Parathyroid adenoma (tissue), 2 donors: Measurements from ENCODE around the gene SPEN.
"Not testable (repeated sequence)": the region's sequence is repeated elsewhere in the genome, so short reads cannot be mapped to it uniquely, and the experiment has no call there.

Experiments
- H2AFZ ChIP-seq: fragments of 300-600 bp; sonication (generic); one replicate; pipeline ENCODE4 v1.7.0; 2017; ENCODE audit warnings: antibody characterized with exemption, mild to moderate bottlenecking
- H3K27ac ChIP-seq: fragments of 300-600 bp; sonication (generic); one replicate; pipeline ENCODE4 v1.7.0; 2017
- H3K27me3 ChIP-seq: fragments of 300-600 bp; sonication (generic); one replicate; pipeline ENCODE4 v1.7.0; 2017; ENCODE audit warnings: low read length; ENCODE audit not compliant: control insufficient read depth, insufficient read depth
- H3K36me3 ChIP-seq: fragments of 300-600 bp; sonication (generic); one replicate; pipeline ENCODE4 v1.7.0; 2017; ENCODE audit warnings: low read length; ENCODE audit not compliant: control insufficient read depth, insufficient read depth
- H3K4me1 ChIP-seq: fragments of 300-600 bp; sonication (generic); one replicate; pipeline ENCODE4 v1.7.0; 2017; ENCODE audit warnings: control low read depth
- H3K4me2 ChIP-seq: fragments of 300-600 bp; sonication (generic); one replicate; pipeline ENCODE4 v1.7.0; 2017; ENCODE audit warnings: low read length
- H3K4me3 ChIP-seq: fragments of 300-600 bp; sonication (generic); one replicate; pipeline ENCODE4 v1.7.0; 2017; ENCODE audit warnings: low read depth, low read length
- H3K79me2 ChIP-seq: fragments of 300-600 bp; sonication (generic); one replicate; pipeline ENCODE4 v1.7.0; 2017; ENCODE audit warnings: control low read depth
- H3K9ac ChIP-seq: fragments of 300-600 bp; sonication (generic); one replicate; pipeline ENCODE4 v1.7.0; 2017; ENCODE audit warnings: mild to moderate bottlenecking
- H3K9me3 ChIP-seq: fragments of 300-600 bp; sonication (generic); one replicate; pipeline ENCODE4 v1.7.0; 2017; ENCODE audit warnings: low read length; ENCODE audit not compliant: control insufficient read depth
- CTCF ChIP-seq: fragments of 300-600 bp; sonication (generic); IDR thresholded peaks from one replicate; pipeline ENCODE4 v1.7.0; 2017; ENCODE audit warnings: antibody characterized with exemption, mild to moderate bottlenecking
- donor health status: primary hyperparathyroidism.

Gene SPEN

GRCh38 chr1:15886611-15887167, 39.2 kb downstream of the SPEN start:
- no peak overlapping the region for H3K9ac ChIP-seq
- H3K4me2 ChIP-seq = peak overlapping the region; percentile 75
- H3K9me3 ChIP-seq = no peaks in the 10 kb centered on the region

GRCh38 chr1:15892857-15893599, 45.5 kb downstream of the SPEN start:
- not testable (repeated sequence) for H3K27ac ChIP-seq, H2AFZ ChIP-seq, H3K4me1 ChIP-seq

More at GRCh38 chr1:15886611-15887167, 39.2 kb downstream of the SPEN start:
- H3K4me1 ChIP-seq = peaks cover 6% of the 10 kb centered on the region
- H3K4me3 ChIP-seq = peak overlapping the region; percentile 50
- H2AFZ ChIP-seq = no peak overlapping the region
- H3K79me2 ChIP-seq = peaks cover 38% of the 10 kb centered on the region
- no peaks in the 10 kb centered on the region for H3K36me3 ChIP-seq
- no peak for TF ChIP-seq CTCF
- no peaks in the 10 kb centered on the region for H3K27me3 ChIP-seq
- peak overlapping the region; percentile 92 for H3K27ac ChIP-seq

GRCh38 chr1:15895233-15895632, 47.7 kb downstream of the SPEN start:
- no peak overlapping the region for H3K27ac ChIP-seq
- no peak overlapping the region for H3K4me3 ChIP-seq
- no peaks in the 10 kb centered on the region for H3K9me3 ChIP-seq
- no peaks in the 10 kb centered on the region for H3K36me3 ChIP-seq
- no peaks in the 10 kb centered on the region for H3K27me3 ChIP-seq
- no peak for TF ChIP-seq CTCF
- no peak overlapping the region for H3K4me2 ChIP-seq
- no peaks in the 10 kb centered on the region for H3K4me1 ChIP-seq
- no peak overlapping the region for H3K9ac ChIP-seq
- peaks cover 50% of the 10 kb centered on the region for H3K79me2 ChIP-seq
- no peak overlapping the region for H2AFZ ChIP-seq

More at GRCh38 chr1:15892857-15893599, 45.5 kb downstream of the SPEN start:
- H3K36me3 ChIP-seq, H3K4me3 ChIP-seq, H3K9me3 ChIP-seq, H3K27me3 ChIP-seq, H3K9ac ChIP-seq, H3K4me2 ChIP-seq: not testable (repeated sequence)
- peaks cover 57% of the 10 kb centered on the region for H3K79me2 ChIP-seq

- not testable (repeated sequence) for H3K9ac ChIP-seq, H3K4me3 ChIP-seq, H3K4me2 ChIP-seq, H3K9me3 ChIP-seq, H3K27me3 ChIP-seq, H3K36me3 ChIP-seq, H3K4me1 ChIP-seq, H3K27ac ChIP-seq, H2AFZ ChIP-seq
- H3K79me2 ChIP-seq = peaks cover 39% of the 10 kb centered on the region
These were observed 49.5 kb downstream of the SPEN start for GRCh38 chr1:15896841-15897610.

- Histone ChIP-seq H3K4me3 (no peak overlapping the region), H3K79me2 (peaks cover 34% of the 10 kb centered on the region), H3K9ac (no peak overlapping the region), H3K9me3 (no peaks in the 10 kb centered on the region), H3K36me3 (no peaks in the 10 kb centered on the region), H3K4me1 (no peaks in the 10 kb centered on the region), H2AFZ (no peak overlapping the region), H3K4me2 (no peak overlapping the region), H3K27ac (no peak overlapping the region), H3K27me3 (no peaks in the 10 kb centered on the region)
- no peak for TF ChIP-seq CTCF
These were observed 51.8 kb downstream of the SPEN start for GRCh38 chr1:15899266-15899665.
